G401.6 (cell line): ENCODE data around the gene NAGPA.
"Not testable (repeated sequence)": the region's sequence is repeated elsewhere in the genome, so short reads cannot be mapped to it uniquely, and the experiment has no call there.

ENCODE experiments used
- FAIRE-seq: peaks from 2 replicates; lab custom pipeline; 2012; peaks lifted over from hg19 to GRCh38; lab: Jason Lieb, UNC

The NAGPA gene

DNA sequence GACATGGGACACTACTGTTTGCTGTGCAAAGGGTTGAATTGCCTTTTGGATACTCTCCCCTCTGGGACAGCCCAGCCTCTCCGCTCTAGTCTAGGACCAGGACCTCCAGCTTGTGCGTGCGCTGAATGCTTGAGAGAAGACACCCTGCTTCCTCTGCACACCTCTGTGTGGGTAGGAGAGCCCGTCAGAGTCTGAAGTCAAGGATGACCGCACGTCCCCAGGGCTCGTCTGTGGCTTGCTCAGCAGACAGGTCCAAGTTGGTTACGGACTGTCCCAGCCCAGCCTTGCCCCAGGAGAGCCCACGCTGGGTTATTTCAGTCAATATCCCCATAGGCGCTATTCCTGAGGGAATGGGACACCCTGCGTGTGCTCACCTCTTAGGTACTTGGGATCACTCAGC lies 28.3 kb upstream of the NAGPA start:
- no peak for FAIRE-seq

- no peak for FAIRE-seq
Measured at GRCh38 chr16:5060073-5060641, 26.4 kb upstream of the NAGPA start.

GRCh38 chr16:5059386-5060072 lies 25.8 kb upstream of the NAGPA start:
- FAIRE-seq, result no peak

DNA sequence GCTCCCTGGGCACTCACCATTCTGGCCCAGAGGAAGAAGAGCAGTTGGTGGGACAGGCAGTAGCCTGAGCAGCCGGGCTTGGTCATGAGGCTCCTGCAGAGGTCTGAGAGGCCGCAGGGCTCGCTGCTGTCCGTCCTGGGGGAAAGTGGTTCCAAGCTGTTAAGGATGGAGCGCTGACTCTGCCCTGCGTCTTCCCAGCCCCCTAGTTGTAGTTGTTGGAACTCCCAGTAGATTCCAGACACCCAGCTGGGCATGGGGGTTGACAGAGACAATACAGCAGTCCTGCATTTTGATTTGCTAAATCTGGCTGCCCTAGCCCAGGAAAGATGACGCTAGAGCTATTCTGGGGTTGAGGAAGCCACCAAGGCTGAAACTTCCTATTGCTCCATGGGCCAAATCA lies 24.7 kb upstream of the NAGPA start:
- FAIRE-seq, result no peak

DNA sequence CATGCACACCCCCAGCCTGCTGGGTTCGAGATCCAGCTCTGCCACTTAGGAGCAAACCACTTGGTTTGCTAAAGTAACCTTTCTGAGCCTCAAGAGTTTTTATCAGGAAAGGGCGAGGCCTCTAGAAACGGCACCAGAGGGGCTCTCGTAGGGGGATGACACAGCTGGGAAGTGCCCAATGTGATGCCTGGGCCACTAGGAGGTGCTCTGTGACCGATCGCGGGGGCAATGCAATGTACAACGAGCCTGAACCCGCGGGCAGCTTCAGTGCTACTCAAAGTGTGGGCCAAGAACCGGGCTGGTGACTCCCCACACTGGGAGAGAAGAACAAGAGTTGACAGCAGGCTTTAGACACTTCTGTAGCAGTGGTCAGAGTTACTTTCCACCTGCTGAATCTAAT lies 22.6 kb upstream of the NAGPA start:
- FAIRE-seq, result no peak

DNA sequence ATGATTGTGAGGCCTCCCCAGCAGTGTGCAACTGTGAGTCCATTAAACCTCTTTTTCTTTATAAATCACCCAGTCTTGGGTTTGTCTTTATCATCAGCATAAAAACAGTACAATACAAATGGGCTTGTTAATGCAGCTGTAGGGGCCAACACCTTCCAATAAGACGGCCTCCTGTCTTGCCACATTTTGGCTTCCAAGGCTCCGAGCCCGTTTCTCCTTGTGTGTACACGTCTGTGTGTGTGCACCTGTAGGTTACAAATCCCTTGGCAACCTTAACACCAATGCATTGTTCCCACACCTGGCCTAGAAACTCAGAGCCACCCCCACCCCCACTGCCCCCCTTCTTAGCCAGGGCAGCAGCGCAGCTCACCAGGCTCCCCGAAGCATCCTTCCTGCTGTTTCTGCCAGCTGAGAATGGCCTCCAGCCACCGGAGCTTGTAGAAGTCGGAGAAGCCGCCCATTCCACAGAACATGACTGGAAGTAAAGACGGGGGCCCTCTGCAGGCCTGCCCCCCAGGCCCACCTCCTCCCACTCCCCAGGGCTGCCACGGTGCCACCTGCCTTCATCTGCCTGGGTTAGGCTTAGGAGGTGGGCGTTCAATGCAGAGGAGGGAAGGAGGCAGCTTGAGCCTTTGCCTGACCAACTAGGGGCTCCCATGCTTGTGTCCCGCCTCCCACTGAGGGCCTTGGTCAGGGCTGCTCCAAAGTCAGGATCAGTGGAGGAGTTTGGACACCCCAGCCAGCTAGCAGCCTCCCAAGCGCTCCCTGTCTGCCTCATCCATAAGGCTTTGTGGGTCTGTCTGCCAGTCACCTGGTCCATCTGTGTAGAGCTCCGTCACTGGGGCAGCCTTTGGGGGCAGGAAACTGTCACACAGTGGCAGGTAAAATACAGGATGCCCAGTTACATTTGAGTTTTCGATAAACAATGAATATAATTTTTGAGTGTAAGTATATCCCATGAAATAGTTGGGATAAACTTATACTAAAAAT lies 21.4 kb upstream of the NAGPA start:
- FAIRE-seq, result no peak

GRCh38 chr16:5046914-5047313 lies 13.2 kb upstream of the NAGPA start:
- FAIRE-seq, result no peak

GRCh38 chr16:5045499-5046115 lies 11.9 kb upstream of the NAGPA start:
- no peak for FAIRE-seq

DNA sequence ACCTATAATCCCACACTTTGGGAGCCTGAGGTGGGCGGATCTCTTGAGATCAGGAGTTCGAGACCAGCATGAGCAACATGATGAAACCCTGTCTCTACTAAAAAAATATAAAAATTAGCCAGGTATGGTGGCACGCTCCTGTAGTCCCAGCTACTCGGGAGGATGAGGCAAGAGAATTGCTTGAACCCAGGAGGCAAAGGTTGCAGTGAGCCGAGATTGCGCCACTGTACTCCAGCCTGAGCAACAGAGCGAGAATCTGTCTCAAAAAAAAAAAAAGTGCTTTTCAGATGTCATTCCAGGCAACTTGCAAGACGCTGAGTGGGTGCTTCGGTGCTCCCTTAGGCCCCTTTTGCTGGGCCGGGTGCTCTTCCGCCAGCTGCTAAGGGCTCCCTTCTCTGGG lies 10.8 kb upstream of the NAGPA start:
- FAIRE-seq, result not testable (repeated sequence)

DNA sequence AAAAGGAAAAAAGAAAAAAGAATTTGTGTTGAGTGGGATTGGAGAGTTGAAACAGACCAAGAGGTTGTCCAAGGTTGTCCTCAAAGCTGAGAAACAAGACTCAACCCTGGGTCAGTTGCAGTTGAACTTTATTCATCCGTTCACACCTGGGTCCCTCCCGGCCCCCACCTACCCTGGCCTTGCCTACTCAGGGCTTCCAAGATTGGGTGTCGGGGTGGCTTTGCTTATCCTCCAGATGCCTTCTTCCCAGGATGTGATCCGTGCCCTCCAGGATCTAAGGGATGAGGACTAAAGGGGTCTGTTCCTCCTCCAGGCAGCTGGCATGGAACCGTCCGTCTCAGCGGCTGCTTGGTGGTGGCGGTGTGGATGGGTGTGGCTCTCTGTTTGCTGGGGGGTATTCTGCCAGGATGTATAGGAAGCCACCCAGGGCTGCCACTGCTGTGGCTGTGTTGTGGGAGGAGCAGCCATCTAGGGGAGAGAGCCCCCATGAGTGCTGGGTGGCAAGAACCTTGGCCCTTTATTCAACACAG lies 10.3 kb upstream of the NAGPA start:
- FAIRE-seq, result no peak

DNA sequence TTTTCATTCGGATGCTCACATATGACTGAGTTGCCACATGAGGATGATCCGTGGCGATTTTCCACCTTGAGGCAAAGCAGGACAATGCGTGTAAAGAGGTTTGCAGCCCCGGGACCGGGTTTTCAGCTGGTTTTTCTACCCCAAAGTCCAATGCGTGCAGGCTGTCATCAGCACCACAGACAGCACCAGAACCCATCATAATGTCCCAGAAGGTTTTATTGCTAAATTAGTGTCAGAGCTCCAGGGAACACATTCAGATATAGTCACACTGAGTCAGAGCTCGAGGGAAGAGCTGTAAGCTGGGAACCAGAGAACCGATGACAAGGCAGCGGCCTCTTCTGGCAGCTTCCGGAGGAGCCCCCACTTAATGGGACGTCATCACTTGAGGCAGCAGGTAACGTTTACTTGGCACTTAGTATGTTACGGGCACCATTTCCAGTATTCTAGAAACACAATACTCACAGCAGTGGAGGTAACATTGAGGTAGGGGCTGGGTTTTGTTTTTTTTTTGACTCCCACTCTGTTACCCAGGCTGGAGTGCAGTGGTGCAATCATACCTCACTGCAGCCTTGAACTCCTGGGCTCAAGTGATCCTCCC lies 8.9 kb upstream of the NAGPA start:
- no peak for FAIRE-seq

DNA sequence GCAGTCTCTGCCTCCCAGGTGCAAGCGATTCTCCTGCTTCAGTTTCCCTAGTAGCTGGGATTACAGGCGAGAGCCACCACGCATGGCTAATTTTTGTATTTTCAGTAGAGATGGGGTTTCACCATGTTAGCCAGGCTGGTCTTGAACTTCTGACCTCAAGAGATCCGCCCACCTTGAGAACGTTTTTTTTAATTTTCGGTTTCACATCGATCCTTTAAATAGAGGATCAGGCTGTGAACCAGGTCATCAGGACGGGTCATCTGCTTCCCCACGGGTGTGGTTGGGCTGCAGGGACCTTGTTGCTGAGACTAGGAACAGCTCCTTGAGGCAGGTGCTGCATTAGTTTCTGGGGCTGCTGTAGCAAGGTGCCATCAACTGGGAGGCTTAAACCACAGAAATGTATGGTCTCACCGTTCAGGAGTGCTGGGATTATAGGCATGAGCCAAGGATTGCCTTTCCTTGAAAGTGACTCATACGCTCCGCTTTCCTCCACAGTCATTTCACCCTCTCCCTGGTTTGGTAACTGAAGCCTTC lies 7.9 kb upstream of the NAGPA start:
- FAIRE-seq, result no peak

GRCh38 chr16:5040451-5040850 lies 6.7 kb upstream of the NAGPA start:
- FAIRE-seq, result no peak

GRCh38 chr16:5036228-5037156 lies 2.8 kb upstream of the NAGPA start:
- FAIRE-seq, result no peak

- no peak for FAIRE-seq
Measured at GRCh38 chr16:5035909-5036227, 2.1 kb upstream of the NAGPA start.

DNA sequence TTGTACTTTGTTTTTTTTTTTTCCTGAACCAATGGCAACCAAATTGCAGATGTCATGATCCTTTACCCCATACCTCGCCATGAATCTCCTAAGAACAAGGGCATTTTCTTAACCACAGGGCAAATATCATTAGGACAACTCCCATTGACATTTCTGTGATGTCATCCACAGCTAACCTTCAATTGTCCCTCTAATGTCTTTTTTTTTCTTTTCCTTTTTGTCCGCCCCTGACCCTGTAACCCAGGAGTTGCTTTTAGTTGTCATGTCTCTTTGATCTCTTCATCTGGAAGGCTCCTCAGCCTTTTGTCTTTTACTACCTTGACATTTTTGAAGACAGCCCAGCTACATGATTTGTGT lies 410 bp upstream of the NAGPA start:
- FAIRE-seq, result no peak

- FAIRE-seq, result no peak
Measured at GRCh38 chr16:5032748-5033167, 977 bp downstream of the NAGPA start.

DNA sequence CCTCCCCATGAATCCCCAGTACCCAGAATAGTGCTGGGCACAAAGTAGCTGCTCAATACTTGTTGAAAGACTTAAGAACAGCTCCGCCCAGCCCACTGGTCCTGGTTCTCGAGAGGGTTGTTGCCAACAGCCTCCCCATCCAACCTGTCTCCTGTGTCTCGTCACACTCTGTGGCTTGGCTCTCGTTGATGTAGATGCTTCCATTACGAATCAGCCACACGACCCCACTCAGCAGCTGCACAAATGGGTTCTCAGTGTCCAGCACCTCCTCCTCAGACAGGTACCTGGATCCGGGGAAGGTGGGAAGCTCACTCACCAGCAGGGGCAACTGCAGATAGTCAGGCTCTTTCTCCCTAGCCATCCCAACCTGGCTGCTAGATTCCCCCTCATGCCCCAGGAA lies 2.1 kb downstream of the NAGPA start:
- no peak for FAIRE-seq

- FAIRE-seq, result no peak
Measured at GRCh38 chr16:5030251-5030870, 3.4 kb downstream of the NAGPA start.

GRCh38 chr16:5028950-5029475 lies 4.7 kb downstream of the NAGPA start:
- FAIRE-seq, result no peak
